IPS-15b (cell line): ENCODE measurements around the gene CYBRD1.

ENCODE experiments used
- H3K27me3 ChIP-seq: one replicate; pipeline ENCODE4 v1.6.1; 2013; ENCODE audit warnings: low read length; ENCODE audit not compliant: control insufficient read depth, insufficient read depth
- H3K36me3 ChIP-seq: one replicate; pipeline ENCODE4 v1.6.1; 2013; ENCODE audit warnings: low read length; ENCODE audit not compliant: control insufficient read depth, insufficient read depth
- H3K4me1 ChIP-seq: one replicate; pipeline ENCODE4 v1.6.1; 2013; ENCODE audit warnings: mild to moderate bottlenecking, low read length; ENCODE audit not compliant: control insufficient read depth, insufficient read depth
- H3K4me3 ChIP-seq: one replicate; pipeline ENCODE4 v1.5.1; 2013; ENCODE audit warnings: low read depth, low read length
- H3K9ac ChIP-seq: one replicate; pipeline ENCODE4 v1.6.1; 2013; ENCODE audit warnings: low read depth, mild to moderate bottlenecking, low read length
- H3K9me3 ChIP-seq: one replicate; pipeline ENCODE4 v1.6.1; 2013; ENCODE audit warnings: mild to moderate bottlenecking, low read length; ENCODE audit not compliant: control insufficient read depth, insufficient read depth

The CYBRD1 gene

GRCh38 chr2:171522052-171522787 is at the start of gene CYBRD1:
TSS of gene CYBRD1 (plus strand) at chr2:171522474. CDS start at chr2:171522546, 72 bp downstream.
- Histone ChIP-seq H3K4me1 (peaks cover 10% of the 10 kb centered on the region), H3K9me3 (no peaks in the 10 kb centered on the region), H3K9ac (peak within 1 kb of the TSS; percentile 85), H3K36me3 (no peaks in the 10 kb centered on the region), H3K27me3 (peaks cover 19% of the 10 kb centered on the region), H3K4me3 (peak within 1 kb of the TSS; percentile 88)

GRCh38 chr2:171475979-171476378 is 46.3 kb upstream of the CYBRD1 start:
- H3K9me3 ChIP-seq = no peaks in the 10 kb centered on the region
- H3K36me3 ChIP-seq = no peaks in the 10 kb centered on the region

GRCh38 chr2:171478345-171478744 is 43.9 kb upstream of the CYBRD1 start:
- no peaks in the 10 kb centered on the region for H3K4me1 ChIP-seq
- H3K9ac ChIP-seq = no peak overlapping the region
- no peak overlapping the region for H3K4me3 ChIP-seq
- no peaks in the 10 kb centered on the region for H3K27me3 ChIP-seq
- H3K36me3 ChIP-seq = no peaks in the 10 kb centered on the region
- H3K9me3 ChIP-seq = no peaks in the 10 kb centered on the region

More at GRCh38 chr2:171475979-171476378, 46.3 kb upstream of the CYBRD1 start:
- no peaks in the 10 kb centered on the region for H3K27me3 ChIP-seq
- no peak overlapping the region for H3K9ac ChIP-seq
- H3K4me1 ChIP-seq = no peaks in the 10 kb centered on the region
- H3K4me3 ChIP-seq = no peak overlapping the region

- no peaks in the 10 kb centered on the region for H3K9me3 ChIP-seq
- H3K36me3 ChIP-seq = no peaks in the 10 kb centered on the region
- no peak overlapping the region for H3K4me3 ChIP-seq
- no peaks in the 10 kb centered on the region for H3K4me1 ChIP-seq
- no peaks in the 10 kb centered on the region for H3K27me3 ChIP-seq
- H3K9ac ChIP-seq = no peak overlapping the region
These were observed 43.0 kb upstream of the CYBRD1 start for GRCh38 chr2:171479154-171479814.

GRCh38 chr2:171480908-171481307 is 41.4 kb upstream of the CYBRD1 start:
- H3K27me3 ChIP-seq = no peaks in the 10 kb centered on the region
- no peak overlapping the region for H3K4me3 ChIP-seq
- H3K36me3 ChIP-seq = no peaks in the 10 kb centered on the region
- H3K4me1 ChIP-seq = no peaks in the 10 kb centered on the region
- H3K9ac ChIP-seq = no peak overlapping the region
- H3K9me3 ChIP-seq = no peaks in the 10 kb centered on the region

GRCh38 chr2:171482308-171482707 is 40.0 kb upstream of the CYBRD1 start:
- H3K36me3 ChIP-seq = no peaks in the 10 kb centered on the region
- no peak overlapping the region for H3K9ac ChIP-seq

GRCh38 chr2:171482877-171483276 is 39.4 kb upstream of the CYBRD1 start:
- Histone ChIP-seq H3K4me1 (no peaks in the 10 kb centered on the region), H3K4me3 (no peak overlapping the region), H3K9ac (no peak overlapping the region), H3K9me3 (no peaks in the 10 kb centered on the region), H3K36me3 (no peaks in the 10 kb centered on the region), H3K27me3 (no peaks in the 10 kb centered on the region)

More at GRCh38 chr2:171482308-171482707, 40.0 kb upstream of the CYBRD1 start:
- H3K9me3 ChIP-seq = no peaks in the 10 kb centered on the region
- no peak overlapping the region for H3K4me3 ChIP-seq
- no peaks in the 10 kb centered on the region for H3K4me1 ChIP-seq
- H3K27me3 ChIP-seq = no peaks in the 10 kb centered on the region

GRCh38 chr2:171483793-171484192 is 38.5 kb upstream of the CYBRD1 start:
- no peak overlapping the region for H3K9ac ChIP-seq
- H3K27me3 ChIP-seq = no peaks in the 10 kb centered on the region
- no peaks in the 10 kb centered on the region for H3K4me1 ChIP-seq
- H3K36me3 ChIP-seq = no peaks in the 10 kb centered on the region
- no peak overlapping the region for H3K4me3 ChIP-seq
- no peaks in the 10 kb centered on the region for H3K9me3 ChIP-seq

- Histone ChIP-seq H3K4me3 (no peak overlapping the region), H3K9ac (no peak overlapping the region), H3K9me3 (no peaks in the 10 kb centered on the region), H3K36me3 (no peaks in the 10 kb centered on the region), H3K27me3 (no peaks in the 10 kb centered on the region), H3K4me1 (no peaks in the 10 kb centered on the region)
These were observed 37.2 kb upstream of the CYBRD1 start for GRCh38 chr2:171485116-171485515.

GRCh38 chr2:171487201-171487600 is 35.1 kb upstream of the CYBRD1 start:
- no peaks in the 10 kb centered on the region for H3K27me3 ChIP-seq
- no peak overlapping the region for H3K9ac ChIP-seq
- peaks cover 5% of the 10 kb centered on the region for H3K4me1 ChIP-seq
- H3K36me3 ChIP-seq = no peaks in the 10 kb centered on the region
- no peaks in the 10 kb centered on the region for H3K9me3 ChIP-seq
- H3K4me3 ChIP-seq = no peak overlapping the region

- peaks cover 5% of the 10 kb centered on the region for H3K4me1 ChIP-seq
- H3K9ac ChIP-seq = no peak overlapping the region
- H3K9me3 ChIP-seq = no peaks in the 10 kb centered on the region
- H3K4me3 ChIP-seq = no peak overlapping the region
- no peaks in the 10 kb centered on the region for H3K36me3 ChIP-seq
- H3K27me3 ChIP-seq = no peaks in the 10 kb centered on the region
These were observed 34.4 kb upstream of the CYBRD1 start for GRCh38 chr2:171487803-171488259.

GRCh38 chr2:171490577-171490976 is 31.7 kb upstream of the CYBRD1 start:
- Histone ChIP-seq H3K4me3 (no peak overlapping the region), H3K9me3 (no peaks in the 10 kb centered on the region), H3K36me3 (no peaks in the 10 kb centered on the region), H3K27me3 (no peaks in the 10 kb centered on the region), H3K4me1 (peaks cover 5% of the 10 kb centered on the region), H3K9ac (no peak overlapping the region)
